OCI-LY3 (cell line): ENCODE results near the gene NCOR2.

Experiments used
- EZH2phosphoT487 ChIP-seq: fragments of 200-600 bp; shearing (Covaris generic); IDR thresholded peaks from 2 replicates; pipeline ENCODE4 v1.6.1; 2018; ENCODE audit warnings: antibody characterized with exemption, mixed run types, low read depth
- TF ChIP-seq, protein P1 (sequence below): fragments of 200-600, 300-600 bp; sonication (generic); IDR thresholded peaks from 2 replicates; pipeline ENCODE4 v1.5.1; 2014; ENCODE audit warnings: antibody characterized with exemption, low read length, low read depth

DNA sequence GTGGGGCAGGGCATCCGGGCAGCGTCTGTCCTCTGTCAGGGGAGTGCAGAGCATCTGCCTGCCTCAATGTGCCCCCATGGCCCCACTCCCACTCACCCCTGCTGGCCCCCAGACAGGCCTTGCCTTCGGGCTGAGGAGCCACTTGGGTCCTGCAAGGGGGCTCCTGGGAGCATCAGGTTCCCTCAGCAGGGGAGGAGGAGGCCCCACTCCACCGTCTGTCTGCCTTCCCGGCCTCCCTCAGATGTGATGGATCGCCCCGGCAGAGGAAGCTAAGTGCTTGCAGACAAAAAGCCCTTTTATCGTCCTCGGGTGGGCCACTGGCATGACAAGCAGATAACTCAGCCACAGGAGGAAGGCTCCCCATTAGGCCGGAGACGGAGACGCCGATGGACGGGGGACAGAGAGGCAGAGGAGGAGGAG lies 35.1 kb downstream of the NCOR2 start:
- no peak for TF ChIP-seq EZH2phosphoT487
- TF ChIP-seq, protein P1, sequence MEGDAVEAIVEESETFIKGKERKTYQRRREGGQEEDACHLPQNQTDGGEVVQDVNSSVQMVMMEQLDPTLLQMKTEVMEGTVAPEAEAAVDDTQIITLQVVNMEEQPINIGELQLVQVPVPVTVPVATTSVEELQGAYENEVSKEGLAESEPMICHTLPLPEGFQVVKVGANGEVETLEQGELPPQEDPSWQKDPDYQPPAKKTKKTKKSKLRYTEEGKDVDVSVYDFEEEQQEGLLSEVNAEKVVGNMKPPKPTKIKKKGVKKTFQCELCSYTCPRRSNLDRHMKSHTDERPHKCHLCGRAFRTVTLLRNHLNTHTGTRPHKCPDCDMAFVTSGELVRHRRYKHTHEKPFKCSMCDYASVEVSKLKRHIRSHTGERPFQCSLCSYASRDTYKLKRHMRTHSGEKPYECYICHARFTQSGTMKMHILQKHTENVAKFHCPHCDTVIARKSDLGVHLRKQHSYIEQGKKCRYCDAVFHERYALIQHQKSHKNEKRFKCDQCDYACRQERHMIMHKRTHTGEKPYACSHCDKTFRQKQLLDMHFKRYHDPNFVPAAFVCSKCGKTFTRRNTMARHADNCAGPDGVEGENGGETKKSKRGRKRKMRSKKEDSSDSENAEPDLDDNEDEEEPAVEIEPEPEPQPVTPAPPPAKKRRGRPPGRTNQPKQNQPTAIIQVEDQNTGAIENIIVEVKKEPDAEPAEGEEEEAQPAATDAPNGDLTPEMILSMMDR: no peak
